ENCODE results near the gene FMN2. TPM values are rescaled to one million over a fixed set of nuclear protein-coding genes. Genes with fewer than 3 reads are reported as not detected.
A peak's percentile ranks its signal among the peaks of the same experiment; 100 is the strongest.

The FMN2 gene
- polyA plus RNA-seq, 6 donors from 2014 or later: not detected

DNA sequence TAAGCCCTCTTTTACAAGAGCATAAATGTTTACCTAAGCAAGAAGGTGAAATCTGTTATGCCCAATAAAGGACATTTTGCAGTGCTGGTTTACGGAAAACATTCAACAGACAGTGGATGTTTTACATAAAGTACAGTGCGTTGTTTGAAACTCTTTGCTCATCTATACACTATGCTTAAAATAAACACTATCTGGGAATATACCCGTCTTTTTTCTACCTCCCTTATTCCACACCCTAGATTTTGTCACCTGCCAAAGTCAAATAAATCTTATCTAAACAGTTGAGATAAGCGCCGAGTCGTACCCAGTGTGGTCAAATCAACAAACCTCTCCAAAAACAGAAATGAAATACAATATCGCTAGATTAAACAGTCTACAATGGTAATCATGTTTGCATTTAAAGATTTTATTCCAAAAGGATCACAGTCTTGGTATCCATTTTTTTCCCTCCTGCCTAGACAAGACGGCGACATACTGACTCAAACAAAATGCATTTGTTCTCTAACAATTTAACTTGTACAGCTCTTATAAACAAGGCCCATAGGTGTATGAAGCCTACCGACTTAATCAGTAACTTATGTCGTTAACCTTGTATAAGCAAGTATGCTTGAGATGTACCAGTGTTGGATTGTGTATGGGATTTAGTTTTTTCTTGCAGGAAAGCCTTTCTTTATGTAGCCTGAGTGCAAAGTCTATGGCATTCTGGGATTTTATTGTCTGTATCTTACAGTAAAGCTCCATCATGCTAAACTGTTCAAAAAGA lies 189.1 kb downstream of the FMN2 start:
- Mint-ChIP-seq H3K9me3 (peaks cover 0 to 13% (median 4%) of the 10 kb centered on the region in 7 donors), H3K4me3 (no peak overlapping the region), H3K36me3 (no peaks in the 10 kb centered on the region), H3K27ac (no peak overlapping the region), H3K4me1 (no peaks in the 10 kb centered on the region), H3K27me3 (no peaks in the 10 kb centered on the region)
- ATAC-seq (ENCODE audit: low read depth in 2 of 2): no peak
- DNase-seq: no peak

DNA sequence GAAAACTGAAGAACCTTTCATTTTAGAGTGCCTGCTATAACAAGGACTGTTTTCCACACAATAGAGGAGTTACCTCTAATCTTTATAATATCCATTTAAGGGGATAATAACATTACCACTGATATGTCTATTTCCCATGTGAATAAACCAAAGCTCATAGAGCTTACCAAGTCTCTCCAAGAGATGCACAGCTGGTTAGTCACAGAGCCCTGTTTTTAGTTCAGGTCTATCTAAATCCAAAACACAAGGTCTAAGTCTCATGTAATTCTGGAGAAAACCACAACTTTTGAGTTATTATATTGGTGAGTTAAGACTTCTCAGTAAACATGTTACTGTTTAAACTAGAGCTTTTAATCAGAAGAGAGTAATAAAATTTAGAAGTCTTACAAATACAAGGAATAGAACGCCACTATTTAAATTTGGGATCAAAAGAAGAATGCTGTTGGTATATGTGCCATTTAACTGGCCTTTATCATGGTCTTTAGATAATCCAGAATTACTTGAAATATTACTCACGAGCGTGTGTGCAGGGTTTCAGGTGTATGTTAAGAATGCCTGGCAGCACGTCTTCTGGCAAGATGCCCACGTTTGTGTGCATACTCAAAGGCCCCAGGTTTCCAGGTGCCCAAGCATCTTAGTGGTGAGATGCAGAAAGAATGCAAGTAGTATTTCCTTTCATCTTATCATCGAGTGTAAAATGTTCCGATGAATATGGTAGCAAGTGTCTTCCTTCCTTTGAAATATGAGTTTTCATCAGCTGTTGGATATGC lies 190.6 kb downstream of the FMN2 start:
- DNase-seq (no peak), ATAC-seq (ENCODE audit: low read depth in 2 of 2) (no peak)
- peaks cover 0 to 7% (median 3%) of the 10 kb centered on the region in 7 donors for H3K9me3 Mint-ChIP-seq
- H3K4me3 Mint-ChIP-seq: no peak overlapping the region
- H3K4me1 Mint-ChIP-seq: no peaks in the 10 kb centered on the region
- no peaks in the 10 kb centered on the region for H3K36me3 Mint-ChIP-seq
- H3K27ac Mint-ChIP-seq: no peak overlapping the region
- no peaks in the 10 kb centered on the region for H3K27me3 Mint-ChIP-seq

DNA sequence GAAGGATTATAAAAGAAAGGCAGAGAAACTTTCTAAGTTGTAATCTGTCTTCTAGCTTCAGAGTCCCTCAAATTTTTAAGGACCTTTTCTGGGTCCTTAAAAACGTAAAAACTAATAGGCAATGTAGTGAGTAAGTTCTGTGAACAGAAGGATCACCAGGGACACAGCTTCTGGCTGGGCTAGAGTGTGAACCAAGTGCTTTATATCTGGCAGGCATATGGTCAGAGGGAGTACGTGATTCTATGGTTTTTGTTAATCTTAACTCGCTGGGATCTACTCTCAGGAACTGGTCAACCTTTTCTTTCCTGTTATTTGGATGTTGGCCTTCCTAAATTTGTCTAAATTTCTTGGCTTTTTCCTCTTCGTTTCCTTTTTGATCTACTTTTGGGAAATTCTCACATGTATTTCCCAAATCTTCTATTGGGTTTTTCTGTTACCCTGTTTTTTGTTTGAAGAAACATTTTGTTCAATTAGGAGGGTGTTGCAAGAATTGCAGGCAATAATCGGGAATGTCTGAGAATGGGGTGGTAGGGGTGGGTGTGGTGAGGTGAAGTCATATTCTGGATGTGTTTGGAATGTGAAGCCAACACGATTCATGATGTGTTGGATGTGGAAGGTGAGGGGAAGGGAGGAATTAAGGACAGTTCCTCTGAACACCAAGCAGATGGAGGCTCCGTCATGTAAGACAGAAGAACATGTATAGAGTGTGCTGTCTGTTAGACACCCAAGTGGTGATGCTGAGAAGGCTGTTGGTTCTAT lies 193.2 kb downstream of the FMN2 start:
- ATAC-seq (ENCODE audit: low read depth in 2 of 2): no peak
- H3K4me3 Mint-ChIP-seq: no peak overlapping the region
- no peaks in the 10 kb centered on the region for H3K27me3 Mint-ChIP-seq
- H3K9me3 Mint-ChIP-seq: peaks cover 0 to 7% (median 3%) of the 10 kb centered on the region in 7 donors
- no peak for DNase-seq
- no peaks in the 10 kb centered on the region for H3K4me1 Mint-ChIP-seq
- H3K36me3 Mint-ChIP-seq: no peaks in the 10 kb centered on the region
- no peak overlapping the region for H3K27ac Mint-ChIP-seq

DNA sequence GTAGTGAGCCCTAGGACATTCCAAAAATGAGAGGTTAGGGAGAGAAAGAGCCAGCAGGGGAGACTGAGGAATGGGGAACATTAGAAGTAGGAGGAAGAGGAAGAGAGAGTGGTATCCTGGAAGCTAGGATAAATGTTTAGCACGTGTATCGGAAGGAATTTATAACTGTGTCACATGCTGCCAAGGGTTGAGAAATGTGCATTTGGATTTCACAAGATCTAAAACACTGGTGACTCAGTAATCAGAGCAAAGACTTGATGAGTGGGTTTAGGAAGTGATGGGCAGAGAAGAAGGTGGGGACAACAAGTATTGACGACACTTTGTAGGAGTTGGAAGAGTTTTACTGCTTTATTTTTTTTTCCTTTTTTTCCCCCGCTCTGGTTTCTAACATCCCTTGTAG lies 193.9 kb downstream of the FMN2 start:
- Mint-ChIP-seq H3K4me1 (no peaks in the 10 kb centered on the region), H3K27ac (peak overlapping the region in 1 of 6 donors; percentile 4), H3K9me3 (peaks cover 0 to 7% (median 3%) of the 10 kb centered on the region in 7 donors), H3K4me3 (no peak overlapping the region), H3K27me3 (no peaks in the 10 kb centered on the region), H3K36me3 (no peaks in the 10 kb centered on the region)
- ATAC-seq (ENCODE audit: low read depth in 2 of 2) (no peak), DNase-seq (no peak)

DNA sequence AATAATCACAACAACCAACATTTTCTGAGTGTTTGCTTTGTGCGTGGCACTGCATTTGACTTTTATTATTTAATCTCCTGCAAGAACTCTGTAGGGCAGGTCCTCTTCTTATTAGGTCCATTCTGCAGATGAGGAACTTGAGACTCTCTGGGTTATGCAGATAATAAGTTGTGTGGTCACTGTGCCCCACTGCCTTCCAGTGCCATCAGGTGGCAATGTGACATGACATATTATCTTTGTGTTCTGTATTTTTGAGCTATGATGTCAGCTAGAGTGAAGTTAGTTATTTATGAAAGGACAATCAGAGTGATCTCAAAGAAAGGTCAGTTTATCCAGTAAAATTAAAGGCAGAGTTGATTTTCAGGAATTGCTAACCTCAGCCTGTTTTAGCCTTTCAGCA lies 196.0 kb downstream of the FMN2 start:
- DNase-seq (no peak), ATAC-seq (ENCODE audit: low read depth in 2 of 2) (no peak)
- Mint-ChIP-seq H3K9me3 (peaks cover 0 to 7% (median 3%) of the 10 kb centered on the region in 7 donors), H3K4me3 (no peak overlapping the region), H3K27ac (no peak overlapping the region), H3K4me1 (no peaks in the 10 kb centered on the region), H3K36me3 (no peaks in the 10 kb centered on the region), H3K27me3 (no peaks in the 10 kb centered on the region)

DNA sequence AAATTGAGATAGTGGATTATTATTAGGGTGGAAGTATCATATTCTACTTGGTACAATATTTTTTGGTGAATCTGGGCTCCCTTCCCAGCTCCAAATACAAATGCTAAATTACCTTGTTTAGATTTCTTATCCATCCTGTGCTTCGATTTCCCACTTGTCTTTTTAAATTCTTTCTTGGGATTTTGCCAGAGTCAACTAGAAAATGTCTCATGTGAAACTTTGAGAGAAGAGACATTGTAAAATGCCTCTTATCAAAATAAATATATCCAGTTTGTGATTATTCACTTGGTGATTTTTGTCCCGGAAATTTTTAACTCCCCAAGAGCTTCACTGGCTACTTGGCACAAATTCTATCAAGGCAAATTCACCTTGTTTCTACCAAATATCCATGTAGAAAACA lies 202.0 kb downstream of the FMN2 start:
- no peaks in the 10 kb centered on the region for H3K27me3 Mint-ChIP-seq
- peaks cover 0 to 7% (median 3%) of the 10 kb centered on the region in 7 donors for H3K9me3 Mint-ChIP-seq
- H3K4me3 Mint-ChIP-seq: no peak overlapping the region
- H3K36me3 Mint-ChIP-seq: no peaks in the 10 kb centered on the region
- ATAC-seq (ENCODE audit: low read depth in 2 of 2) (no peak), DNase-seq (no peak)
- H3K27ac Mint-ChIP-seq: no peak overlapping the region
- no peaks in the 10 kb centered on the region for H3K4me1 Mint-ChIP-seq

DNA sequence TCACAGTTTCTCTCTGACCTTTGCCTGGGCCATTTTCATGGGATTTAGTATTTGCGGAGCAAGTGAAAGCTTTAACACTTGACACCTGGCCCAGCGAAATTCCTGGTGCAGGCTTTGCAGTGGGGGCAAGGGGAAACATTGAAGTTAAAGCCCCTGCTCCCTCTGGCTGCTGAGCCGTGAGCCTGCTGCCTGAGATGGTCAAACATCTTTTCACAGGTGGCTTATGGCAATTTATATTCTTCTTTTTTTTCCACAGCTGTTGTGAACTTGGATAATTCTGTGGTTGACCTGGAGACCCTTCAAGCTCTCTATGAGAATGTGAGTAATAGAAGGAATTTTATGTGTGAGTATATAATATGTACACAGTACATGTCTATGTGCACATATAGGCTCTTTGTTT lies 202.9 kb downstream of the FMN2 start:
- no peak overlapping the region for H3K4me3 Mint-ChIP-seq
- no peaks in the 10 kb centered on the region for H3K4me1 Mint-ChIP-seq
- no peak for ATAC-seq (ENCODE audit: low read depth in 2 of 2)
- H3K27me3 Mint-ChIP-seq: no peaks in the 10 kb centered on the region
- no peaks in the 10 kb centered on the region for H3K36me3 Mint-ChIP-seq
- H3K27ac Mint-ChIP-seq: no peak overlapping the region
- no peak for DNase-seq
- H3K9me3 Mint-ChIP-seq: peaks cover 0 to 7% (median 3%) of the 10 kb centered on the region in 7 donors

DNA sequence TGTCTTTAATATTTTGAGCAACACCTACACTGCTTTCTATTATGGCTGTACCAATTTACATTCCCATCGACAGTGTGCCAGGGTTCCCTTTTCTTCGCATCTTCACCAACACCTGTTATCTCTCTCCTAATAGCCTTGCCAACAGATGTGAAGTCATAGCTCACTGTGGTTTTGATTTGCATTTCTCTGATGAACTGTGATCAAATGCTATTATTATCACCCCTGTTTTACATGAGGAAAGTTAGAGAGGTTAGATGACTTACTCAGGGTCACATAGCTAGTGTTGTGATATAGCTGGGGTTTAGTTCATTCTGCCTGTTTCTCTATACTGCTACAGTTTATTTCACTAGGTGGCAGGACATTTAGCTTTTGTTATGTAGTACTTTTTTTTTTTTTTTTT lies 204.1 kb downstream of the FMN2 start:
- DNase-seq: no peak
- Mint-ChIP-seq H3K27me3 (no peaks in the 10 kb centered on the region), H3K4me1 (no peaks in the 10 kb centered on the region), H3K27ac (no peak overlapping the region), H3K9me3 (peaks cover 0 to 18% (median 5%) of the 10 kb centered on the region in 7 donors), H3K36me3 (no peaks in the 10 kb centered on the region), H3K4me3 (no peak overlapping the region)
- ATAC-seq (ENCODE audit: low read depth in 2 of 2): no peak

DNA sequence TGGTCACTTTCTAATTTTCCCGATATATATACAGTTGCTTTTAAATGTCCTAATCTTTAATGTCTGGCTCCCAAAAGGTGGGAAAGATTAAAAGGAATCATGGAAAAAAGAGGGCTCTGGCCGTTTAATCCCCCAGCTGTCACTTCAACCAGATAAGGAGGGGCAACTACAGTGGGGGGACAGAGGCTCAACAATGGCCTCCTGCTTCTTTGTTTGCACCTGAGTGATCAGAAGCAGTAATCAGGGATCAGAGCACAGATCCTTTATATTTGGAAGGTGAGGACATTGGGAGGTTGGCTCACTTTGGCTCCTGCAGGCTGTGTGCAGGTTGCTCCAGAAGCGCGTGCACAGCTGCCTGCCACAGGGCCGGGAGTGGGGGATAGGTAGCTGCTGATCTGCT lies 212.8 kb downstream of the FMN2 start:
- H3K36me3 Mint-ChIP-seq: no peaks in the 10 kb centered on the region
- ATAC-seq (ENCODE audit: low read depth in 2 of 2): no peak
- H3K9me3 Mint-ChIP-seq: peaks cover 0 to 28% (median 7%) of the 10 kb centered on the region in 7 donors
- peaks cover 0 to 7% (median 0%) of the 10 kb centered on the region in 3 donors for H3K27me3 Mint-ChIP-seq
- H3K27ac Mint-ChIP-seq: no peak overlapping the region
- peak overlapping the region in 1 of 8 donors; percentile 57 for H3K4me3 Mint-ChIP-seq
- no peaks in the 10 kb centered on the region for H3K4me1 Mint-ChIP-seq
- no peak for DNase-seq

DNA sequence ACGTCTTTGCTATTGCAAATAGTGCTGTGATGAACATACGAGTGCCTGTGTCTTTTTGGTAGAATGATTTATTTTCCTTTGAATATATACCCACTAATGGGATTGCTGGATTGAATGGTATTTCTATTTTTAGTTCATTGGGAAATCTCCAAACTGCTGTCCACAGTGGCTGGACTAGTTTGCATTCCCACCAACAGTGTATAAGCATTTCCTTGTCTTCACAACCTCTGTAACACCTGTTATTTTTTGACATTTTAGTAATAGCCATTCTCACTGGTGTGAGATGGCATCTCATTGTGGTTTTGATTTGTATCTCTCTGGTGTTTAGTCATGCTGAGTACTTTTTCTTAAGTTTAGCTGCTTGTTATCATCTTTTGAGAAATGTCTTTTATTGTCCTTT lies 215.0 kb downstream of the FMN2 start:
- peaks cover 0 to 7% (median 0%) of the 10 kb centered on the region in 3 donors for H3K27me3 Mint-ChIP-seq
- H3K27ac Mint-ChIP-seq: no peak overlapping the region
- no peak for ATAC-seq (ENCODE audit: low read depth in 2 of 2)
- DNase-seq: no peak
- no peaks in the 10 kb centered on the region for H3K4me1 Mint-ChIP-seq
- H3K4me3 Mint-ChIP-seq: no peak overlapping the region
- no peaks in the 10 kb centered on the region for H3K36me3 Mint-ChIP-seq
- peaks cover 0 to 21% (median 7%) of the 10 kb centered on the region in 7 donors for H3K9me3 Mint-ChIP-seq

DNA sequence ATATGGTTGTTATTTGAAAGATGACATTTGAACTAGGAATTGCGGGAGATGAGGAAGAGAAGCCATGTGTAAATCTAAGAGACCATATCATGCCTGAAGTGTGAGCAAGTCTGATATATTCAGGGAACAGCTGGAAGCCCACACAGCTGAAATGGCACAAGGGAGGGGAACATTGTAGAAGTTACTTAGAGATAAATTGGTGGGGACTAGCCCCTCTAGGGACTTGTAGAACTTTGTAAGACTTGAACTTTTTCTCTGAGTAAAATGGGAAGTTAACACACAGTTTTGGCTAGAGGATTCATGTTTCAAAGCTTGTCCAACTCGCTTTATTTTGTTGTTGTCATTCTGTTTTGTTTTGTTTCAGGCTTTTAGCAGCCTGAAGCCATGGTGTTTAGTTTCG lies 216.4 kb downstream of the FMN2 start:
- ATAC-seq (ENCODE audit: low read depth in 2 of 2) (no peak), DNase-seq (no peak)
- peaks cover 0 to 7% (median 0%) of the 10 kb centered on the region in 3 donors for H3K27me3 Mint-ChIP-seq
- no peaks in the 10 kb centered on the region for H3K36me3 Mint-ChIP-seq
- no peaks in the 10 kb centered on the region for H3K4me1 Mint-ChIP-seq
- H3K9me3 Mint-ChIP-seq: peaks cover 0 to 21% (median 4%) of the 10 kb centered on the region in 7 donors
- H3K27ac Mint-ChIP-seq: no peak overlapping the region
- H3K4me3 Mint-ChIP-seq: no peak overlapping the region

DNA sequence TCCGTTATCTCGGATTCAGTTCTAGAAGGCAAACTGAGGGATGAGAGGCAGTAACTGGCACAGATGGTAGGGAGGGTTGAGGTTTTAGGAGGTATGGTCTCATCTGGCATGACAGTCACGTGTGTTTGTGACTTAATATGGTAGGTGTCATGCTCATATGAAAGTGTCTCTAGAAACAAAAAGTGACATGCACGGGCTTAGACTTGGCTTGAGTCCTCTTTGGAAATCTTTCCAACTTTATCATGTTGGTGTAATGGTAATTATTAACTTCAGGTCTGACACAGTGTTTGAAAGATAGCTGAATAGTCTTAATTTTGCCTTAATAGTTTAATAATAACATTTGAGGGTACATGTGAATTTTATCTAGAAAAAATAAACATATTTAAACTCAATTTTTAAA lies 218.1 kb downstream of the FMN2 start:
- no peaks in the 10 kb centered on the region for H3K4me1 Mint-ChIP-seq
- H3K4me3 Mint-ChIP-seq: no peak overlapping the region
- H3K9me3 Mint-ChIP-seq: peaks cover 0 to 20% (median 2%) of the 10 kb centered on the region in 7 donors
- DNase-seq: no peak
- H3K36me3 Mint-ChIP-seq: no peaks in the 10 kb centered on the region
- no peak for ATAC-seq (ENCODE audit: low read depth in 2 of 2)
- H3K27ac Mint-ChIP-seq: no peak overlapping the region
- peaks cover 0 to 7% (median 0%) of the 10 kb centered on the region in 3 donors for H3K27me3 Mint-ChIP-seq

DNA sequence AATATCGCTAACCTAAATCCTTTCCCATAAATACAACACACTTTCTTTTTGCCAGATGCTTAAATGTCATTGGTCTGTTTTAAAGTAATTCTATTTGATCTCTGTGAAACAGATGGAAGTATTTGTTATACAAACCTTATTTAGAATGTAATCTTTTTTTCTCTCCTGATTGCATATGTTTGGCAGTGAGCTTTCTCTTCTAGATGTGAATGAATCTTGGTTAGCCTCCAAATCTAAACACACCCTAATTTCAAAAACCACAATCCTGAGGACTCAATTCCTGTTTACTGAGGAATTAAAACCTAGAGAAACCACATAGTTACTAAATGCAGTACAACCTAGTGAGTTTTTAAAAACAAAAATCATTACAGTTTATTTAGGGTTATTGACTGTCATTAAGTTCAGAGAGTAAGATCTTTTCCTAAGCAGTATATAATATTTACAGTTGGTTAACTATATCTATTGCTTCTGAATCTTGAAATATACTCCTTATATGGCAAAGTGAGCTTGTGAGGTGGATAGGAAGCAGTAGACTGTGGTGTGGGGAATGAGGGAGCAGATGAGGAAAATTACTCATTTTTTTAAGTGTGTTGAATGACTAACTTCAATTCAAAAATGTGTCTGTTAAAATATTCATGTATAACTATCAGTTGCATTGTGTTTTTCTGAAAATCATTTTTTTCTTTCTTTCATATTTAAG lies 218.7 kb downstream of the FMN2 start:
- Mint-ChIP-seq H3K27me3 (peaks cover 0 to 7% (median 0%) of the 10 kb centered on the region in 3 donors), H3K27ac (no peak overlapping the region), H3K4me3 (no peak overlapping the region), H3K9me3 (peaks cover 0 to 20% (median 2%) of the 10 kb centered on the region in 7 donors), H3K36me3 (no peaks in the 10 kb centered on the region), H3K4me1 (no peaks in the 10 kb centered on the region)
- ATAC-seq (ENCODE audit: low read depth in 2 of 2): no peak
- DNase-seq: no peak

Data from naive B cell (primary cell).